C4-2B (cell line): Measurements from ENCODE around the gene NAA25.

Source experiments
- H3K27ac ChIP-seq: fragments of 450-650 bp; 2 replicates; pipeline ENCODE4 v1.5.1; 2017
- ZFX ChIP-seq: fragments of 450-650 bp; IDR thresholded peaks from 2 replicates; pipeline ENCODE4 v1.6.1; 2017
- TF ChIP-seq, protein P1 (sequence below): fragments of 450-650 bp; conservative IDR thresholded peaks from 2 replicates; pipeline ENCODE4 v1.5.1; 2017; ENCODE audit warnings: mild to moderate bottlenecking

NAA25 gene

DNA sequence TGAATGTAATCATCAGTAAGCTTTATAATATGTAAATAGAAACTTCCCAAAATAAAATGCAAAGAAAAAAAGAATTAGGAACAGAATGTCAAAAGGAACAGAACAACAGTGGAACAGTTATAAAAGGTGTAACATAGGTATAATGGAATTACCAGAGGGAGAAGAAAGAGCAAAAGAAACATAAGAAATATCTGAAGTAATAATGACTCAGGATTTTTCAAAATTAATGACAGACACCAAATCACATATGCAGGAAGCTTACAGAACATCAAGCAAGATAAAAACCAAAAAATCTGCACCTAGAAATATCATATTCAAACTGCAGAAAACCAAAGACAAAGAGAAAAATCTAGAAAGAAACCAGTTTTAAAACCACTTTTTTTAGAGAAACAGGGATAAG, 131.7 kb downstream of the NAA25 start:
- no peak for TF ChIP-seq ZFX
- TF ChIP-seq, protein P1, sequence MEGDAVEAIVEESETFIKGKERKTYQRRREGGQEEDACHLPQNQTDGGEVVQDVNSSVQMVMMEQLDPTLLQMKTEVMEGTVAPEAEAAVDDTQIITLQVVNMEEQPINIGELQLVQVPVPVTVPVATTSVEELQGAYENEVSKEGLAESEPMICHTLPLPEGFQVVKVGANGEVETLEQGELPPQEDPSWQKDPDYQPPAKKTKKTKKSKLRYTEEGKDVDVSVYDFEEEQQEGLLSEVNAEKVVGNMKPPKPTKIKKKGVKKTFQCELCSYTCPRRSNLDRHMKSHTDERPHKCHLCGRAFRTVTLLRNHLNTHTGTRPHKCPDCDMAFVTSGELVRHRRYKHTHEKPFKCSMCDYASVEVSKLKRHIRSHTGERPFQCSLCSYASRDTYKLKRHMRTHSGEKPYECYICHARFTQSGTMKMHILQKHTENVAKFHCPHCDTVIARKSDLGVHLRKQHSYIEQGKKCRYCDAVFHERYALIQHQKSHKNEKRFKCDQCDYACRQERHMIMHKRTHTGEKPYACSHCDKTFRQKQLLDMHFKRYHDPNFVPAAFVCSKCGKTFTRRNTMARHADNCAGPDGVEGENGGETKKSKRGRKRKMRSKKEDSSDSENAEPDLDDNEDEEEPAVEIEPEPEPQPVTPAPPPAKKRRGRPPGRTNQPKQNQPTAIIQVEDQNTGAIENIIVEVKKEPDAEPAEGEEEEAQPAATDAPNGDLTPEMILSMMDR, result no peak
- no peak overlapping the region for H3K27ac ChIP-seq
